Stimulated activated CD4-positive, alpha-beta T cell treated with anti-CD3 and anti-CD28 coated beads, Interleukin-12 subunit alpha, Interleukin-12 subunit beta, amount 100 ng/mL, for 24 hours (primary cell): ENCODE results near the gene GPRIN2.
"Not testable (repeated sequence)": the region's sequence is repeated elsewhere in the genome, so short reads cannot be mapped to it uniquely, and the experiment has no call there.

Experiments used
- DNase-seq, 2 experiments: peaks; one replicate each; pipeline ENCODE4 v3.0.0-alpha.2; 2020; ENCODE audit warnings: low read depth in 2 of 2

Gene GPRIN2

GRCh38 chr10:46537309-46537708, 19.1 kb downstream of the GPRIN2 start:
- no peak for DNase-seq

DNA sequence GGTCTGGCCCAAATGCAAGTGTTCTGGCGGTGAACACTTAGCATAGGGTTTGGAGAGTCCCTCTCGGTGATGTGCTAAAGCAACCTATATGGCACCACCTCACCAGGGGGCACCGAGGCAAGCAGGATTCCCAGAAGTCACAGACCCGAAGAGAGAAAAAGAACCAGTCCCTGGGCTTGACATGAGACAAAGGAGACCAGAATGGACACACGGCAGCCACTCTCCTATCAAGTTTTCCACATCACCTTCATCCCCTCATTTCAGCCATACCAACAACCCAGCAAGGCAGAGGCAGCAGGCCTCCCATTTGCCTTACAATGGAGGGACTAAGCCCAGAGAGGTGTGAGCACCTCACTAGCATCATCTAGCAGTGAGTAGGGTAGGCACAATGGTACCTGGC, 19.7 kb downstream of the GPRIN2 start:
- no peak for DNase-seq

DNA sequence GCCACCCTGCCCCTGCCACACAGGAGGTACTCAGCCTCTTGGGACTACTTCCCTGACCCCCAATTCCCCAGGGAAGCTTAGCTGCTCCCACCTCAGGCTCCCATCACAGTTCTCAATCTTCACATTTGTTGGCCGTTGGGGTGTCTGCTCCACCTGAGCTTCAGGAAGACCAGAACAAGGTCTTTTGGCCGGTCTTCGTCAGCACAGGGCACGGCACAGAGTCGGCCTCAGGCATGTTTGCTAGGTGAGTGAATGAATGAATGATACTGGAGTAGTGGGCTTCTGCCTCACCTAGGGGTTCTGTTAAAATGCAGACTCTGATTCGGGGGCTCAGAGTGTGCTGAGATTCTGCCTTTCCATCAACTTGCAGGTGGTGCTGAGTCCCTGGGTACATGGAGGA, 20.3 kb downstream of the GPRIN2 start:
- DNase-seq = no peak

DNA sequence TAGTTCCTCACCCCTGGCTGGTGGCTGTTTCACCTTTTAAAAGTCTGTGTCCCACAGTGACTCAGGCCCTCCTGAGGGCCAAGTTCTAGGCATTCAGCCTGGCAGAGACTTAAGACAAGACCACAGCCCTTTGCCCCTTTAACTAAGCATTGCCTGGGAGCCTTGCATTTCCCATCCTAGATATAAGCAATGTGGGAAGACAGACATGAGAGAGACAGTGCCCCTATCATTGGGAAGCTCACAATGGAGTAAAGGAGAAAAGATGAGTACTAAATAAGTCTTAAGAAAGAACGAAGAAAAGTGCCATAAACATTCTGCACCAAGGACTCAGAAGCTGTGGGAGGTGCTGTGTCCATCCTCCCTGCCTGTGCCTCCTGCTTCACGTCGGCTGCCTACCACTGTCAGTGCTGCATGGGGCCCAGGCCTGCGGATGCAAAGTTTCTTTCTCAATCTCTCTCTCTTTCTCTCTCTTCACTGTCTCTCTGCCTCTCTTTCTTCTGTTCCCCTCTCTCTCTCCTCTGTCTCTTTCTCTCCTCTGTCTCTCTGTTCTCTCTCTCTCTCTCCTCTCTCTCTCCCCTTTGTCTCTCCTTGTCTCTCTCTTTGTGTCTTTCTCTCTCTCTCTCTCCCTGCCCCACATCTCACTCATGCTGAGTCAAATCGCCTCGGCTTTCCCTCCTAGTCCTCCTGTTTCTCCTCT, 21.5 kb downstream of the GPRIN2 start:
- no peak for DNase-seq

GRCh38 chr10:46532256-46532655, 24.2 kb downstream of the GPRIN2 start:
- DNase-seq = not testable (repeated sequence)

- DNase-seq = no peak
Observed at GRCh38 chr10:46530249-46531186, 25.9 kb downstream of the GPRIN2 start.

DNA sequence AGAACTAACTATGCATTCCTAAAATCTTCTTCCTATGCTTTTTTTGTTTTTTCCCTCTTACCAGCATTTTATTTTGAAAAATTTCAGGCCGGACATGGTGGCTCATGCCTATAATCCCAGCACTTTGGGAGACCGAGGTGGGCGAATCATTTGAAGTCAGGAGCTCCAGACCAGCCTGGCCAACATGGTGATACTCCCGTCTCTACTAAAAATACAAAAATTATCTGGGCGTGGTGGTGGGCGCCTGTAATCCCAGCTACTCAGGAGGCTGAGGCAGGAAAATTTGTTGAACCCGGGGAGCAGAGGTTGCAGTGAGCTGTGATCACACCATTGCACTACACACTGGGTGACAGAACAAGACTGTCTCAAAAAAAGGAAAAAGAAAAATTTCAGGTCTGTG, 26.7 kb downstream of the GPRIN2 start:
- not testable (repeated sequence) for DNase-seq

GRCh38 chr10:46528675-46529615, 27.5 kb downstream of the GPRIN2 start:
- DNase-seq = no peak

- no peak for DNase-seq
Observed at GRCh38 chr10:46528171-46528671, 28.2 kb downstream of the GPRIN2 start.

- DNase-seq = no peak
Observed at GRCh38 chr10:46527241-46527811, 29.1 kb downstream of the GPRIN2 start.

DNA sequence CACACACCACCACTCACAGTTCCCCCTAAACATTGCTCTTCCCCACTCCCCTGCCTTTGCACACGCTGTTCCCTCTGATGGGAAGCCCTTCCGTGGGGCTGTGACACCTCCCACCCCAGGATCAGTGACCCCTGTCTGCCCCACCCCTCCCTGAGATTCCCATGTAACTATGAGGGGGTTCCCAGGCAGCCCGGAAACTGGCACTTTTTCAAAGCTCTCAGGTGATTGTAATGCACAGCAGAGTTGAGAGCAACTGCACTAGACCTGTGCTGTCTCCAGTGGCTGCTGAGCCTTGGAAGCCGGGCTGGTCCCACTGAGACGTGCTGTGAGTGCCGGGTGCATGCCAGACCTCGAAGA, 29.8 kb downstream of the GPRIN2 start:
- DNase-seq = no peak

GRCh38 chr10:46525824-46526681, 30.4 kb downstream of the GPRIN2 start:
- DNase-seq = no peak

DNA sequence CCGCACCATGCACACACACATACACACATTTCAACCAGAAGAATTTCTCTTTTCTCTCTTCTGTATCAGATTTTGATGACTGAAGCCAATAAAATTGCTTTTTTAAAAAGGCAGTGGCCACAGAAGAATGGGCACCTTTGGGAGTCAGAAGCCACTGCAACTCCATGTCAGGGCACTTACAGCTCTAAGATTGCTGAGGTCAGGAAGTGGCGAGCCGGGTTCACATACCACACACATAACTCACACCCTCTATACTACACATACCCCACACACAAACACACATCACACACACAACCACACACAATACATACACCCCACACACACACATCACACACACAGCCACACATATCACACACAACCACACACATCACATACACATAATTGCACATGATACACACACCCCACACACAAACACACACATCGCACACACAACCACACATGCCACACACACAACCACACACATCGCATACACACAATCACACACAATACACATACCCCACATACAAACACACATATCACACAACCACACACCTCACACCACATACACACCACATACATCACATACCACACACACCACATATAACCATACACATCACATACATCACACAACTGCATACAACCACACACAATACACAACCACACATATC, 31.2 kb downstream of the GPRIN2 start:
- no peak for DNase-seq

- no peak for DNase-seq
Observed at GRCh38 chr10:46524472-46525176, 31.8 kb downstream of the GPRIN2 start.

DNA sequence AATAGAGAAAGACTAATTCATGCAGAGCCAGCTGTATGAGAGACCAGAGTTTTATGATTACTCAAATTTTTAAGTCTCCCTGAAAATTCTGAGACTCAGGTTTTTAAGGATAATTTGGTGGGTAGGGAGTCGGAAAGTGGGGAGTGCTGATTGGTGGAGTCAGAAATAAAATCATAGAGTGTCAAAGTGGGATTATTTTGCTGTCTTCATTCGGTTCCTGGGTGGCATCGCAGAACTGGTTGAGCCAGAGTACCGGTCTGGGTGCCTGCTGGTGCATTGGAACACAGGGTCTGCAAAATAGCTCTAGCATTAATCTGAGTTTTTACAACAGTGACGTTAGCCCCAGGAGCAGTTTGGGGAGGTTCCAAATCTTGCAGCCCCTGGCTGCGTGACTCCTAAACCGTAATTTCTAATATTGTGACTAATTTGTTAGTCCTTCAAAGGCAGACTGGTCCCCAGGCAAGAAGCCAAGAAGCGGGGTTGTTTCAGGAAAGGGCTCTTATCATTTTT, 32.4 kb downstream of the GPRIN2 start:
- DNase-seq = no peak

- no peak for DNase-seq
Observed at GRCh38 chr10:46523119-46523961, 33.1 kb downstream of the GPRIN2 start.

- no peak for DNase-seq
Observed at GRCh38 chr10:46522295-46523118, 34.0 kb downstream of the GPRIN2 start.
